HCT116 (cell line): ENCODE data around the gene OCA2. TPM values are rescaled to one million over a fixed set of nuclear protein-coding genes. Genes with fewer than 3 reads are reported as not detected.

Source experiments
- ATAC-seq: fragments of 200-7000 bp; cut with Tn5 transposase; 2 replicates; pipeline ENCODE4 v1.9.1; 2020; ENCODE audit warnings: mild to moderate bottlenecking, moderate library complexity
- BruUV-seq: library from RNA; stranded (reverse); fragments of 400-500 nt; replicated peaks from 2 replicates; lab custom pipeline; 2021; lab: Mats Ljungman, UMichigan
- CTCF ChIA-PET: fragments of 300-600 bp; sonication (Branson Sonifier 250); formaldehyde crosslinking; loops from one replicate; lab custom pipeline; 2021; ENCODE audit warnings: antibody characterized with exemption; lab: Charles Lee
- POLR2A ChIA-PET: fragments of 300-600, 350-600 bp; sonication (Branson Sonifier 250); formaldehyde crosslinking; loops from one replicate; lab custom pipeline; 2021; ENCODE audit warnings: antibody characterized with exemption; lab: Charles Lee
- RAD21 ChIA-PET, 2 experiments: fragments of 300-600 bp; sonication (Branson Sonifier 250); formaldehyde crosslinking; loops; one replicate each; lab custom pipeline; 2023; ENCODE audit warnings: low total read pairs in 2 of 2; ENCODE audit not compliant: uncharacterized antibody in 2 of 2, unreplicated experiment in 2 of 2, low non-redundant PET in 1 of 2; lab: Charles Lee
- DNase-seq: peaks from one replicate; pipeline ENCODE4 v3.0.0-alpha.2; 2010; ENCODE audit warnings: low read depth, low spot score
- H2AFZ ChIP-seq: fragments of 200-600 bp; shearing (Covaris generic), sonication (generic); 2 replicates; pipeline ENCODE4 v1.6.1; 2017; ENCODE audit warnings: low read depth, mixed run types, mixed read lengths, antibody characterized with exemption, low read length; ENCODE audit not compliant: poor library complexity, severe bottlenecking
- H3K27ac ChIP-seq: 2 replicates; pipeline ENCODE4 v1.5.1; 2012; ENCODE audit warnings: low read depth, low read length
- H3K27me3 ChIP-seq: fragments of 200-600 bp; sonication (generic); 2 replicates; pipeline ENCODE4 v1.6.1; 2016; ENCODE audit warnings: mixed run types, low read length, mixed read lengths; ENCODE audit not compliant: insufficient read depth
- H3K36me3 ChIP-seq, 2 experiments: fragments of 200-500 bp in 1 of 2; fragments of 200-600 bp in 1 of 2; sonication (Bioruptor generic) in 1 of 2; sonication (generic) in 1 of 2; 2 replicates each; pipeline versions ENCODE4 v1.5.1 to v1.6.1; 2014 to 2016; ENCODE audit warnings: low read length in 2 of 2, inconsistent platforms in 1 of 2, mixed read lengths in 1 of 2, mixed run types in 1 of 2; ENCODE audit not compliant: insufficient read depth in 2 of 2, control insufficient read depth in 1 of 2
- H3K4me1 ChIP-seq, 2 experiments: fragments of 200-600 bp in 1 of 2; sonication (generic) in 1 of 2; 2 replicates each; pipeline versions ENCODE4 v1.5.1 to v1.6.1; 2012 to 2017; ENCODE audit warnings: low read length in 2 of 2, inconsistent platforms in 1 of 2, mild to moderate bottlenecking in 1 of 2, mixed read lengths in 1 of 2, mixed run types in 1 of 2, moderate library complexity in 1 of 2; ENCODE audit not compliant: insufficient read depth in 2 of 2, control insufficient read depth in 1 of 2
- H3K4me2 ChIP-seq: fragments of 200-600 bp; sonication (generic); 2 replicates; pipeline ENCODE4 v1.6.1; 2017; ENCODE audit warnings: mixed run types, low read length, mixed read lengths
- H3K4me3 ChIP-seq, 2 experiments: fragments of 200-600 bp in 1 of 2; sonication (generic) in 1 of 2; replicated peaks in 1 of 2; 2 replicates each; pipeline ENCODE4 v1.5.1; 2011 to 2016; ENCODE audit warnings: low read length in 2 of 2, control low read depth in 1 of 2, low read depth in 1 of 2, mild to moderate bottlenecking in 1 of 2, mixed read lengths in 1 of 2, mixed run types in 1 of 2
- H3K79me2 ChIP-seq: fragments of 200-600 bp; sonication (generic); 2 replicates; pipeline ENCODE4 v1.6.1; 2017; ENCODE audit warnings: mild to moderate bottlenecking, mixed run types, low read length, moderate library complexity, mixed read lengths; ENCODE audit not compliant: insufficient read depth
- H3K9ac ChIP-seq: fragments of 200-600 bp; sonication (generic); 2 replicates; pipeline ENCODE4 v1.6.1; 2016; ENCODE audit warnings: low read length, mixed read lengths
- H3K9me2 ChIP-seq: fragments of 200-600 bp; sonication (generic), shearing (Covaris generic); 2 replicates; pipeline ENCODE4 v1.6.1; 2017; ENCODE audit warnings: mixed run types, mild to moderate bottlenecking, moderate library complexity; ENCODE audit not compliant: insufficient read depth
- H3K9me3 ChIP-seq, 2 experiments: fragments of 200-500 bp in 1 of 2; fragments of 200-600 bp in 1 of 2; sonication (Bioruptor generic) in 1 of 2; sonication (generic) in 1 of 2; 2 replicates each; pipeline ENCODE4 v1.6.1; 2014 to 2017; ENCODE audit warnings: low read length in 2 of 2, mixed read lengths in 2 of 2, inconsistent platforms in 1 of 2, low read depth in 1 of 2, mild to moderate bottlenecking in 1 of 2, mixed run types in 1 of 2, moderate library complexity in 1 of 2; ENCODE audit not compliant: control insufficient read depth in 1 of 2, insufficient read depth in 1 of 2
- H4K20me1 ChIP-seq: fragments of 200-600 bp; sonication (generic), shearing (Covaris generic); 2 replicates; pipeline ENCODE4 v1.6.1; 2017; ENCODE audit warnings: mixed run types, mild to moderate bottlenecking, moderate library complexity; ENCODE audit not compliant: insufficient read depth
- CBX3 ChIP-seq: IDR thresholded peaks from 2 replicates; pipeline ENCODE4 v1.6.1; 2012; ENCODE audit warnings: low read depth
- CTCF ChIP-seq, 3 experiments: fragments of 200-600 bp in 1 of 3; sonication (generic) in 1 of 3; IDR thresholded peaks in 2 of 3; conservative IDR thresholded peaks in 1 of 3; 2 replicates each; pipeline ENCODE4 v1.5.1; 2012 to 2017; ENCODE audit warnings: low read depth in 2 of 3, low read length in 2 of 3, antibody characterized with exemption in 1 of 3, borderline replicate concordance in 1 of 3, control low read depth in 1 of 3, mild to moderate bottlenecking in 1 of 3, mixed read lengths in 1 of 3, mixed run types in 1 of 3, moderate library complexity in 1 of 3; ENCODE audit not compliant: insufficient read depth in 1 of 3
- ELF1 ChIP-seq: IDR thresholded peaks from 2 replicates; pipeline ENCODE4 v1.6.1; 2012; ENCODE audit warnings: low read depth, borderline replicate concordance
- EZH2 ChIP-seq: fragments of 200-600 bp; sonication (generic); IDR thresholded peaks from 2 replicates; pipeline ENCODE4 v1.6.1; 2017; ENCODE audit warnings: antibody characterized with exemption, mixed run types
- EZH2phosphoT487 ChIP-seq: fragments of 200-600 bp; IDR thresholded peaks from 2 replicates; pipeline ENCODE4 v1.6.1; 2018; ENCODE audit warnings: antibody characterized with exemption, borderline replicate concordance
- FOSL1 ChIP-seq: IDR thresholded peaks from 2 replicates; pipeline ENCODE4 v1.6.1; 2012; ENCODE audit warnings: low read depth
- JUND ChIP-seq: IDR thresholded peaks from 2 replicates; pipeline ENCODE4 v1.6.1; 2012
- MAX ChIP-seq: IDR thresholded peaks from 2 replicates; pipeline ENCODE4 v1.6.1; 2012
- POLR2A ChIP-seq: IDR thresholded peaks from 2 replicates; pipeline ENCODE4 v1.7.0; 2011; ENCODE audit warnings: borderline replicate concordance; ENCODE audit not compliant: insufficient read depth, insufficient read length; ENCODE audit errors: extremely low read depth
- POLR2AphosphoS5 ChIP-seq: IDR thresholded peaks from 2 replicates; pipeline ENCODE4 v1.6.1; 2011; ENCODE audit warnings: mild to moderate bottlenecking, low read depth, low read length, moderate library complexity
- SIN3A ChIP-seq: IDR thresholded peaks from 2 replicates; pipeline ENCODE4 v1.6.1; 2012; ENCODE audit warnings: low read depth
- SP1 ChIP-seq: IDR thresholded peaks from 2 replicates; pipeline ENCODE4 v1.6.1; 2012; ENCODE audit warnings: low read depth
- SRF ChIP-seq: IDR thresholded peaks from 2 replicates; pipeline ENCODE4 v1.6.1; 2012; ENCODE audit warnings: low read depth
- YY1 ChIP-seq: IDR thresholded peaks from 2 replicates; pipeline ENCODE4 v1.6.1; 2011; ENCODE audit warnings: low read length, low read depth, moderate library complexity, mild to moderate bottlenecking; ENCODE audit not compliant: insufficient replicate concordance; ENCODE audit errors: extremely low read depth
- ZBTB33 ChIP-seq: IDR thresholded peaks from 2 replicates; pipeline ENCODE4 v1.6.1; 2011; ENCODE audit warnings: mild to moderate bottlenecking, low read length, moderate library complexity; ENCODE audit not compliant: insufficient replicate concordance; ENCODE audit errors: extremely low read depth
- ZFX ChIP-seq: fragments of 450-650 bp; IDR thresholded peaks from 2 replicates; pipeline ENCODE4 v1.6.1; 2017
- ZNF274 ChIP-seq: fragments of 200-500 bp; sonication (Bioruptor generic); IDR thresholded peaks from 2 replicates; pipeline ENCODE4 v1.6.1; 2014; ENCODE audit warnings: mild to moderate bottlenecking, low read depth, low read length, inconsistent platforms
- intact Hi-C: fragments of 100-400 bp; cut with micrococcal nuclease; formaldehyde crosslinking; loops from 2 replicates; pipeline ENCODE4 v1.10.0; 2022
- total RNA-seq: library from RNA; stranded (reverse); gene quantifications from one replicate; pipeline ENCODE4 v1.2.1, GENCODE V29; 2021; ENCODE audit not compliant: unreplicated experiment

The OCA2 gene
- total RNA-seq, 1 experiment from 2014 or later = not detected

- no TSS peak for BruUV-seq
- no peak overlapping the region for H3K4me2 ChIP-seq
- no peaks in the 10 kb centered on the region for H3K79me2 ChIP-seq
- intact Hi-C loops = no loop called here
- H3K9me2 ChIP-seq = no peaks in the 10 kb centered on the region
- CTCF ChIA-PET = no interaction called here
- RAD21 ChIA-PET = no interaction called here
- no peak overlapping the region for H3K27ac ChIP-seq
- ATAC-seq (no peak), DNase-seq (no peak)
- no peaks in the 10 kb centered on the region for H3K4me1 ChIP-seq
- POLR2A ChIA-PET = no interaction called here
- no peaks in the 10 kb centered on the region for H3K36me3 ChIP-seq
- H2AFZ ChIP-seq = no peak overlapping the region
- no peak overlapping the region for H3K4me3 ChIP-seq
- H3K9ac ChIP-seq = no peak overlapping the region
- no peaks in the 10 kb centered on the region for H3K27me3 ChIP-seq
- peaks cover 3 to 47% of the 10 kb centered on the region in 2 experiments; a peak in 2 of 4 replicates for H3K9me3 ChIP-seq
- TF ChIP-seq SP1 (no peak), EZH2phosphoT487 (no peak), MAX (no peak), EZH2 (no peak), ELF1 (no peak)
- H4K20me1 ChIP-seq = no peaks in the 10 kb centered on the region
Measured at GRCh38 chr15:27821273-27821672, 277.8 kb downstream of the OCA2 start.

- H3K9ac ChIP-seq = no peak overlapping the region
- no peak for TF ChIP-seq ELF1
- TF ChIP-seq JUND = no peak
- no peak for TF ChIP-seq YY1
- no peak for TF ChIP-seq EZH2
- no peak for TF ChIP-seq POLR2A
- TF ChIP-seq ZFX = no peak
- TF ChIP-seq MAX = no peak
- TF ChIP-seq SRF = no peak
- no peak for TF ChIP-seq POLR2AphosphoS5
- no peak for TF ChIP-seq ZNF274
- no peak for TF ChIP-seq CTCF (IDR thresholded peaks at IDR 0.05 in 2 of 3, conservative IDR thresholded peaks at IDR 0.05 in 1 of 3; ENCODE audit: borderline replicate concordance in 1 of 3, insufficient read depth in 1 of 3, low read depth in 2 of 3, low read length in 2 of 3)
- no peak for TF ChIP-seq SP1
- TF ChIP-seq EZH2phosphoT487 = no peak
- TF ChIP-seq CBX3 = no peak
- no peak for TF ChIP-seq ZBTB33
- no peak for TF ChIP-seq SIN3A
- no peak for TF ChIP-seq FOSL1
Measured at GRCh38 chr15:27820722-27821121, 278.4 kb downstream of the OCA2 start.

More at GRCh38 chr15:27820722-27821121, 278.4 kb downstream of the OCA2 start:
- Histone ChIP-seq H3K27me3 (no peaks in the 10 kb centered on the region), H3K9me3 (peaks cover 3 to 47% of the 10 kb centered on the region in 2 experiments; a peak in 2 of 4 replicates), H3K36me3 (no peaks in the 10 kb centered on the region), H3K4me2 (no peak overlapping the region), H4K20me1 (no peaks in the 10 kb centered on the region), H3K79me2 (no peaks in the 10 kb centered on the region), H3K9me2 (no peaks in the 10 kb centered on the region), H3K27ac (no peak overlapping the region), H3K4me3 (no peak overlapping the region), H2AFZ (no peak overlapping the region), H3K4me1 (no peaks in the 10 kb centered on the region)
- POLR2A ChIA-PET = no interaction called here
- BruUV-seq = no TSS peak
- intact Hi-C loops = no loop called here
- RAD21 ChIA-PET = no interaction called here
- ATAC-seq = no peak
- CTCF ChIA-PET = no interaction called here
- DNase-seq = no peak
